HEK293T (cell line): ENCODE measurements around the gene COL9A3.

Source experiments
- ARNT ChIP-seq: fragments of 450-650 bp; IDR thresholded peaks from 2 replicates; pipeline ENCODE4 v1.6.1; 2017; ENCODE audit warnings: mild to moderate bottlenecking
- BHLHE40 ChIP-seq: fragments of 450-650 bp; IDR thresholded peaks from 2 replicates; pipeline ENCODE4 v1.6.1; 2016; ENCODE audit warnings: mild to moderate bottlenecking, moderate library complexity, borderline replicate concordance
- SP1 ChIP-seq: fragments of 450-650 bp; IDR thresholded peaks from 2 replicates; pipeline ENCODE4 v1.6.1; 2017
- TARDBP ChIP-seq: fragments of 450-650 bp; IDR thresholded peaks from 2 replicates; pipeline ENCODE4 v1.6.1; 2016
- TF ChIP-seq, protein P1 (sequence below): fragments of 450-650 bp; IDR thresholded peaks from 2 replicates; pipeline ENCODE4 v1.6.1; 2016

DNA sequence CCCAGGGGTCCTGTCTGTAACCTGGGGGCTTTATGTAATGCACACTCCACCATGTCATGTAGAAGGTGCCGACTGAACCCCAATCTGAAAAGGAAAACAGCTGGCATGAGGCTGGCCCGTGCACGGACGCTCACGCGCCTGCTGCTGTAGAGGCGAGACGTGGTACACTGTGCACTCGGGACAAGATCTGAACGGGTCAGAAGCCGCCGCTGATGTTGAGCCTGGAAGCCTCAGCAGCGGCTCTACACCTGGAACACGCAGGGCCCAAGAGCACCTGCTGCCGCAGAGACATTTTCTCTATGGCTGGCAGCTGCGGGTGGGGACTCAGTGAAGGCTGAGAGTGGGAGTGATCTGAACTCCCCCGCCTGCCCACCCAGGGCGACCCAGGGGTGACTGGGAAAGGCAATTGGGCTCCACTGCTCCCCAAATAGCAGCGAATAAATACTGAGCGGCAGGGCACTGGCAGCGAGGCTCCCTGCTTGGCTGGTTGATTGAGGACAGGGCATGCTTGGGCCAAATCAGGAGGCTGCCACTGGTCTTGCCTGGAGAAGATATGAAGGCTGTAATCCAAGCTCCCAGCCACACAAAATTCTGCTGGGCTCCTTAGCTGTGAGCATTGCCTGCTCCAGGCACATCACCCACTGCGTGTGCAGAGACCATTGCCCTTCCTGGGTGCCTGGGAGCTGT, 14.7 kb upstream of the COL9A3 start:
- TF ChIP-seq BHLHE40 (no peak), TARDBP (no peak), ARNT (no peak), SP1 (no peak)
- TF ChIP-seq, protein P1, sequence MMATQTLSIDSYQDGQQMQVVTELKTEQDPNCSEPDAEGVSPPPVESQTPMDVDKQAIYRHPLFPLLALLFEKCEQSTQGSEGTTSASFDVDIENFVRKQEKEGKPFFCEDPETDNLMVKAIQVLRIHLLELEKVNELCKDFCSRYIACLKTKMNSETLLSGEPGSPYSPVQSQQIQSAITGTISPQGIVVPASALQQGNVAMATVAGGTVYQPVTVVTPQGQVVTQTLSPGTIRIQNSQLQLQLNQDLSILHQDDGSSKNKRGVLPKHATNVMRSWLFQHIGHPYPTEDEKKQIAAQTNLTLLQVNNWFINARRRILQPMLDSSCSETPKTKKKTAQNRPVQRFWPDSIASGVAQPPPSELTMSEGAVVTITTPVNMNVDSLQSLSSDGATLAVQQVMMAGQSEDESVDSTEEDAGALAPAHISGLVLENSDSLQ, result no peak
